GM13976 (cell line): ENCODE measurements around the gene SLC26A2.

Experiments
- DNase-seq: peaks from one replicate; pipeline ENCODE4 v3.0.0; 2012; ENCODE audit warnings: low spot score
- CTCF ChIP-seq: IDR thresholded peaks from 2 replicates; pipeline ENCODE4 v1.5.1; 2012; ENCODE audit warnings: borderline replicate concordance, mild to moderate bottlenecking; ENCODE audit not compliant: insufficient read depth; ENCODE audit errors: extremely low read depth, missing control alignments, control extremely low read depth
- in situ Hi-C: fragments of 300-500 bp; cut with MboI; formaldehyde crosslinking; loops from one replicate; pipeline ENCODE4 v1.12.0; 2022; ENCODE audit warnings: low sequenced_read_pairs, mixed read lengths, inconsistent platforms; ENCODE audit not compliant: unreplicated experiment

SLC26A2 gene

DNA sequence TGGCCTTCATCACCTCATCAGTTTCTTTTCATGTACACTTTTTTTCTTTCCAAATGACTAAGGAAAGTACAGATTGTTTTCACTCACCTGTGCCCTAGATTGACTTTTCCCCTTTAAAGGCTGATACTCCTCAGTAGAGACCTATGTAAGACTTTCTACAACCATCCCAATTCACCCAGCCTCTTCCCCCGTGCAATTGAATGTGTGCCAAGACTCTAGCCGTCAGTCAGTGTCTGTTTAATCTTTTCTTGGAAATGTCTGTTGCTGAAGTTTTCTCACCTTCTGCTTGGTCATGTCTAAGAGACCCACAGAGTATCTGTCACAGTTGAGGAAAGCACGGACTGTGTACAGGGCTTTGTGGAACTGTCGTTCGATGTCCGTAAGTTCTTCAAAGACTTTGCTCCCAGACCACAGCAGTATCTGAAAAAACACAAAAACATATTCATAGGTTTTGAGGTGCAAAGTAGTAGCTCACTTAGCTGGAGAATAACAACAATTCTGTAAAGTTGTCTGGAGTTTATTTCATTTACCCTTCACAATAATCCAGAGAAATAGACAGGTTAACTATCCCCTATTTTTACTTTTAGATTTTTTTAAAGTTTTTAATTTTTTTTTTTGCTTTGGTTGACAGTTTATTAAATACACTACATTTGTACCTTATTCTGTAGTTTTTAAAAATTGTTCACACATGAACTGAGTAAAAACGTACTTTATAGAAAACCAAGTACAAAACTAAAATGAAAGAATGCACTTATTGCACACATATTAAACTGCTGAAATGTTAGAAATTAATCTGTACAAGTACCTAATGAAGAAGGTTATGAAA, 29.6 kb upstream of the SLC26A2 start:
- in situ Hi-C loops, result no loop called here
- DNase-seq, result no peak
- TF ChIP-seq CTCF, result no peak

DNA sequence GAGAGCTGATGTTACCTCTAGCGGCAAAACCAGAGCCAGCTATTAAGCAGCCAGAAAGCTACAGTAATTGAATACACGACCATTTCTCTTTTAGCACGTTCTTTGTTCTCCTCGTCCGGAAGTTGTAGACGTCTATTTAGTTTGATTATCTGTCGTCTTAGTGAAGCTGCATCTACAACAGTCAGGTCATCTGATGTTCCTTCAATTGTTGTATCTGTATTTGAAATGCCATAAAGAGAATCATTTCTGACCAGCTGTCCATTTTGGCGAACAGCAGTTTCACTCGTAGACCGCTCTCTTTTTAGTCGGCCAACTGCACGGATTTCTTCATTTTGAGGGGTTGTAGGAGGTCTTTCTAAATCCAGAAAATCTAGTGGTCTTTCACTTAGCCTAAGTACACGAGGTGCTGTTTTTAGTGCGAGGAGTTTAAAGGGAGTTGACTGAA, 28.5 kb upstream of the SLC26A2 start:
- in situ Hi-C loops, result no loop called here
- no peak for TF ChIP-seq CTCF
- no peak for DNase-seq

- TF ChIP-seq CTCF, result no peak
- no peak for DNase-seq
- in situ Hi-C loops, result no loop called here
Observed at GRCh38 chr5:149932445-149933350, 27.9 kb upstream of the SLC26A2 start.

DNA sequence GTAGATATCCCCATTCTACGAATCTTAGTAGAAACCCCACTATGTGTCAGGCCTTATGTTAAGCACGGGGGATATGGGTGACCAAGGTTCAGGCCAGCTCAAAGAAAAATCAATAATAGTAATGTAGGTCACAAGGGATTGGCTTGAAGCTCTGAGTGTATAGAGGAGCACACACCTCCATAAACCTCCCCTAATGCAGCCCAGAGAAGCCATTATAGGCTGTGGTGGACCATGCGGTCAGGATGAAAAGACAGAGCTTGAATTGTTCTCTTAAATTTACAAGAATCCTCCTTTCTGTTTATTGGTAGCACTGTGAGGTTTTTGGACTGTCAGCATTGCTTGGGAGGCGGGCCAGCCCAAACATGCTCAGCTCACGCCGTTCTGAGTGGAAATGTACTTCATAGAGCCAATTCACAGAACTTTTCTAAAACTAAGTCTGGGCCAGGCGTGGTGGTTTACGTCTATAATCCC, 25.1 kb upstream of the SLC26A2 start:
- DNase-seq, result no peak
- in situ Hi-C loops, result no loop called here
- TF ChIP-seq CTCF, result no peak

DNA sequence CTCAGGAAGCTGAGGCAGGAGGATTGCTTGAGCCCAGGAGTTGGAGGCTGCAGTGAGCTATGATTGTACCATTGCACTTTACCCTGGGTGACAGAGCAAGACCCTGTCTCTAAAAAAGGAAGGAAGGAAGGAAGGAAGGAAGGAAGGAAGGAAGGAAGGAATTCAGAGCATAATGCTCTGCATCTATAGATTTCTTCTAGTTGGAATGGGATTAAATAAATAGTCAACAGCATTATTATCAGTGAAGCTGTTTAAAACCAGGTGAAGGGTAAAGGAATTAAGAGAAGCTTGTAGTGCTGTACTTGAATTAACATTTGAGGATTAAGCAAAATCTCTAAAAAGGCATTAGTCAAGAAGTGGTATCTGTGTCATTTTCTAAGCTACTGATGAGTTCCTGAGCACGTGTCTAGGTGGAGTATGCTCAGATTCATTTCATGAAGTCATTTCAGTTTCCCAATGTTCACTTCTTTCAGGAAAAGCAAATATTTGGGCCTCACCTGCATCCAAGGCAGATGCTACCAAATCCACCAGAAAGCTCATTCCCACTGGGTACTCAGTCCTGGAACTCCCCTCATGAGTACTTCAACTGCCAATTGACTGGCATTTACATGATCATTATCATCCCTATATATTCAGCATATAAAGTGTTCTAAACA, 24.4 kb upstream of the SLC26A2 start:
- DNase-seq, result no peak
- in situ Hi-C loops, result no loop called here
- no peak for TF ChIP-seq CTCF

- no peak for DNase-seq
- TF ChIP-seq CTCF, result no peak
- in situ Hi-C loops, result no loop called here
Observed at GRCh38 chr5:149936700-149937091, 23.9 kb upstream of the SLC26A2 start.
